Uterus (tissue), 4 donors: Measurements from ENCODE around the gene SMIM7. TPM values are rescaled to one million over a fixed set of nuclear protein-coding genes. Genes with fewer than 3 reads are reported as not detected.
"Not testable (repeated sequence)": the region's sequence is repeated elsewhere in the genome, so short reads cannot be mapped to it uniquely, and the experiment has no call there.

Source experiments
- DNase-seq, 2 donors: peaks; one replicate each; pipeline ENCODE4 v3.0.0-alpha.2; 2019 to 2020
- H3K27ac ChIP-seq, 2 donors: fragments of 200-600 bp; sonication (generic); 1 replicate in 1 of 2; 2 replicates in 1 of 2; pipeline ENCODE4 v1.5.1; 2016 to 2018
- H3K27me3 ChIP-seq, 2 donors: fragments of 200-600 bp; sonication (generic); one replicate each; pipeline ENCODE4 v1.5.1; 2018 to 2019; ENCODE audit warnings: control low read depth in 1 of 2
- H3K36me3 ChIP-seq, 2 donors: fragments of 200-600 bp; sonication (generic); one replicate each; pipeline ENCODE4 v1.5.1; 2019; ENCODE audit warnings: control low read depth in 1 of 2
- H3K4me1 ChIP-seq, 2 donors: fragments of 200-600 bp; sonication (generic); one replicate each; pipeline ENCODE4 v1.5.1; 2018 to 2019; ENCODE audit warnings: control low read depth in 1 of 2
- H3K4me3 ChIP-seq, 2 donors: fragments of 200-600 bp; sonication (generic); 1 replicate in 1 of 2; 2 replicates in 1 of 2; pipeline ENCODE4 v1.5.1; 2018 to 2019; ENCODE audit warnings: mild to moderate bottlenecking in 1 of 2
- H3K9me3 ChIP-seq, 2 donors: fragments of 200-600 bp; sonication (generic); one replicate each; pipeline ENCODE4 v1.5.1; 2019; ENCODE audit warnings: control low read depth in 1 of 2
- POLR2A ChIP-seq, 2 donors: fragments of 450-650 bp; IDR thresholded peaks; one replicate each; pipeline ENCODE4 v1.6.1; 2016; ENCODE audit warnings: antibody characterized with exemption in 2 of 2, mild to moderate bottlenecking in 1 of 2, moderate library complexity in 1 of 2
- intact Hi-C: fragments of 100-400 bp; cut with DNase I; formaldehyde crosslinking; loops from one replicate; pipeline ENCODE4 v1.15.1; 2023; ENCODE audit warnings: low total_unique reads
- total RNA-seq, 4 donors: library from RNA; depleted of rRNA in 3 of 4; stranded (reverse); fragments of >200 nt in 3 of 4; gene quantifications; one replicate each; pipeline versions ENCODE4 v1.1.0 to v1.2.4, GENCODE V29; 2014 to 2023
- TF ChIP-seq, protein P1 (sequence below), 4 experiments: fragments of 200-600 bp in 2 of 4; fragments of 450-650 bp in 2 of 4; sonication (generic) in 2 of 4; IDR thresholded peaks; one replicate each; pipeline ENCODE4 v1.5.1; 2016 to 2019; ENCODE audit warnings: antibody characterized with exemption in 4 of 4, mild to moderate bottlenecking in 2 of 4, moderate library complexity in 1 of 4
- donor health status: DM: yes; HTN: yes; CAD: no.

Gene SMIM7
- total RNA-seq, 4 donors from 2014 or later = 26.6 to 144 (median 85.0) TPM

DNA sequence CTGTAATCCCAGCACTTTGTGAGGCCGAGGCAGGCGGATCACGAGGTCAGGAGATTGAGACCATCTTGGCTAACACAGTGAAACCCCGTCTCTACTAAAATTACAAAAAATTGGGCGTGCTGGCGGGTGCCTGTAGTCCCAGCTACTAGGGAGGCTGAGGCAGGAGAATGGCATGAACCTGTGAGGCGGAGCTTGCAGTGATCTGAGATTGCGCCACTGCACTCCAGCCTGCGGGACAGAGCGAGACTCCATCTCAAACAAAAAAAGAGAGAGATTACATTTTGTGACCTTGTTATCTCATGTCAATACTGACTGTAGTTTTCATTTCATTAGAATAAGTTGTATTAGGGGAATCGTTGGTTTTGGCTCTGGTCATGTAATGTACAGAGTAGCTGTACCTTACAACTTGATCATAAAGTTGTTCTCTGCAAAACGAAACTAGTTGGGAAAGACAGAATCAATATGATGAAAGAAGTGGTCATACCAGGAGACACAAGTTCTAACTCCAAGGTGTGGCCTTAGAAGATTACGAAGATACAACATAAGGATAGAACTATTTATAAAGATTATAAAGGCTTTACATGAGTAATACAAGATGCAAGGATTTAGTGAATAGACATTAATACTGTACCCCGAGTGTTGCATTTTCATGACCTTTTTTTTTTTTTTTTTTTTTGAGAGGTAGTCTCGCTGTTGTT, 16.3 kb upstream of the SMIM7 start:
- DNase-seq = no peak
- peaks cover 0 to 2% of the 10 kb centered on the region in 2 donors for H3K9me3 ChIP-seq
- H3K4me3 ChIP-seq = no peak overlapping the region
- H3K4me1 ChIP-seq = no peaks in the 10 kb centered on the region
- no peak overlapping the region for H3K27ac ChIP-seq
- H3K36me3 ChIP-seq = no peaks in the 10 kb centered on the region
- intact Hi-C loops = no loop called here
- no peaks in the 10 kb centered on the region for H3K27me3 ChIP-seq
- TF ChIP-seq, protein P1, sequence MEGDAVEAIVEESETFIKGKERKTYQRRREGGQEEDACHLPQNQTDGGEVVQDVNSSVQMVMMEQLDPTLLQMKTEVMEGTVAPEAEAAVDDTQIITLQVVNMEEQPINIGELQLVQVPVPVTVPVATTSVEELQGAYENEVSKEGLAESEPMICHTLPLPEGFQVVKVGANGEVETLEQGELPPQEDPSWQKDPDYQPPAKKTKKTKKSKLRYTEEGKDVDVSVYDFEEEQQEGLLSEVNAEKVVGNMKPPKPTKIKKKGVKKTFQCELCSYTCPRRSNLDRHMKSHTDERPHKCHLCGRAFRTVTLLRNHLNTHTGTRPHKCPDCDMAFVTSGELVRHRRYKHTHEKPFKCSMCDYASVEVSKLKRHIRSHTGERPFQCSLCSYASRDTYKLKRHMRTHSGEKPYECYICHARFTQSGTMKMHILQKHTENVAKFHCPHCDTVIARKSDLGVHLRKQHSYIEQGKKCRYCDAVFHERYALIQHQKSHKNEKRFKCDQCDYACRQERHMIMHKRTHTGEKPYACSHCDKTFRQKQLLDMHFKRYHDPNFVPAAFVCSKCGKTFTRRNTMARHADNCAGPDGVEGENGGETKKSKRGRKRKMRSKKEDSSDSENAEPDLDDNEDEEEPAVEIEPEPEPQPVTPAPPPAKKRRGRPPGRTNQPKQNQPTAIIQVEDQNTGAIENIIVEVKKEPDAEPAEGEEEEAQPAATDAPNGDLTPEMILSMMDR (IDR thresholded peaks at IDR 0.05) = no peak
- no peak for TF ChIP-seq POLR2A (IDR thresholded peaks at IDR 0.05)

GRCh38 chr19:16673839-16674238, 13.9 kb upstream of the SMIM7 start:
- H3K4me3 ChIP-seq, H3K27me3 ChIP-seq, intact Hi-C loops, DNase-seq, H3K4me1 ChIP-seq, H3K36me3 ChIP-seq, H3K27ac ChIP-seq, H3K9me3 ChIP-seq: not testable (repeated sequence)

GRCh38 chr19:16673231-16673630, 13.3 kb upstream of the SMIM7 start:
- intact Hi-C loops = no loop called here
- Histone ChIP-seq H3K27me3 (no peaks in the 10 kb centered on the region), H3K4me3 (no peak overlapping the region), H3K4me1 (no peaks in the 10 kb centered on the region), H3K9me3 (no peaks in the 10 kb centered on the region), H3K36me3 (no peaks in the 10 kb centered on the region), H3K27ac (no peak overlapping the region)
- DNase-seq = no peak
- no peak for TF ChIP-seq POLR2A (IDR thresholded peaks at IDR 0.05)
- TF ChIP-seq, protein P1 (IDR thresholded peaks at IDR 0.05) = no peak

DNA sequence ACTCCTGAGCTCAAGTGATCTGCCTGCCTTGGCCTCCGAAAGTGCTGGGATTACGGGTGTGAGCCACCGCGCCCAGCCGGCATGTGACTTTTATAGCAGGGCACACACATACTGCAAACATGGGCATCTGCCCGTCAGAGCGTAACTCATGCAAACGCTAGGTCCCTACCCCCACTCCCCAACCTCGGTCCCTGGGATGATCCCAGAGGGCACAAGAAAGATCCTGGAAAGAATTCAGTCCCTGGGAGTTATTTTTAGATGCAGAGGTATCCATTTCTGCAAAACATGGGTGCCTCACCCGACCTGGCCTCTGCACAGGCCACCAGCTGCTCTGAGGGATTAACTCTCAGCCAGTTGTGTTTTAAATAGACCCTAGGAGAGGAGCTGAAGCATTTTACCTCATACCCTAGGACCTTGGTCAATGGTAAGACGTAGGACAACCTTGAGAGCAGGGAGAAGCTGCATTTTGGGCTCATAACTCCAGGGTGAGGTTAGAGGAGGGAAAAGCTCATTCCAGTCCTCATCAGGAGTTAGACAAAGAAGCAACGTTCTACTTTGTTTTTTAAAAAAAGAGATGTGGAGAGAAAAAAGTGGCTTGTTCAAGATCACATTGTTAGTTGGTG, 11.8 kb upstream of the SMIM7 start:
- H3K4me1 ChIP-seq = no peaks in the 10 kb centered on the region
- no peaks in the 10 kb centered on the region for H3K9me3 ChIP-seq
- no peaks in the 10 kb centered on the region for H3K36me3 ChIP-seq
- no peak for TF ChIP-seq POLR2A (IDR thresholded peaks at IDR 0.05)
- TF ChIP-seq, protein P1 (IDR thresholded peaks at IDR 0.05) = no peak
- no peak overlapping the region for H3K27ac ChIP-seq
- intact Hi-C loops = no loop called here
- no peaks in the 10 kb centered on the region for H3K27me3 ChIP-seq
- DNase-seq = no peak
- no peak overlapping the region for H3K4me3 ChIP-seq

DNA sequence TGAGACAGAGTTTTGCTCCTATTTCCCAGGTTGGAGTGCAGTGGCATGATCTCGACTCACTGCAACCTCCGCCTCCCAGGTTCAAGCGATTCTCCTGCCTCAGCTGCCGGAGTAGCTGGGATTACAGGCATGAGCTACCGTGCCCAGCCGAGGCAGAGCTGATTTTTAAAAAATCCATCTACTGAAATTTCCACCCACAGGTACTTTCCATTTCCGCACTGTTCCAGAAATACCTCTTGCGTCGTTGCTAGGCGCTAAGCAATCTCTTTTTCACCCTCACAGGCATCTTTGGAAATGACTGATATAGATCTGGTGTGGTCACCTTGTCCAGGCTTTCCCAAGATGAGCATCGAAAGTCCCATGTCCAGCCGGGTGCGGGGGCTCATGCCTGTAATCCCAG, 10.3 kb upstream of the SMIM7 start:
- Histone ChIP-seq H3K27ac (no peak overlapping the region), H3K36me3 (no peaks in the 10 kb centered on the region), H3K9me3 (no peaks in the 10 kb centered on the region), H3K4me1 (no peaks in the 10 kb centered on the region), H3K27me3 (no peaks in the 10 kb centered on the region), H3K4me3 (no peak overlapping the region)
- intact Hi-C loops = no loop called here
- no peak for DNase-seq
- no peak for TF ChIP-seq POLR2A (IDR thresholded peaks at IDR 0.05)
- TF ChIP-seq, protein P1 (IDR thresholded peaks at IDR 0.05) = no peak

GRCh38 chr19:16668702-16669101, 8.8 kb upstream of the SMIM7 start:
- intact Hi-C loops, H3K4me3 ChIP-seq, H3K4me1 ChIP-seq, H3K27me3 ChIP-seq, H3K36me3 ChIP-seq, DNase-seq, H3K9me3 ChIP-seq, H3K27ac ChIP-seq: not testable (repeated sequence)
